Spinal cord (tissue), 10 donors: ENCODE measurements around the gene BAIAP2. TPM values are rescaled to one million over a fixed set of nuclear protein-coding genes. Genes with fewer than 3 reads are reported as not detected.
A peak's percentile ranks its signal among the peaks of the same experiment; 100 is the strongest.

ENCODE experiments used
- DNase-seq, 6 donors: peaks; one replicate each; pipeline versions ENCODE4 v3.0.0 to v3.0.0-alpha.2; 2013 to 2015; ENCODE audit warnings: low spot score in 6 of 6, low read depth in 4 of 6
- H3K27ac ChIP-seq: one replicate; pipeline ENCODE4 v1.5.1; 2013; ENCODE audit warnings: low read depth, low read length, control low read depth
- H3K27me3 ChIP-seq: one replicate; pipeline ENCODE4 v1.6.1; 2013; ENCODE audit warnings: low read length; ENCODE audit not compliant: control insufficient read depth, insufficient read depth
- H3K36me3 ChIP-seq: one replicate; pipeline ENCODE4 v1.6.1; 2013; ENCODE audit warnings: low read length; ENCODE audit not compliant: control insufficient read depth, insufficient read depth
- H3K4me1 ChIP-seq: one replicate; pipeline ENCODE4 v1.6.1; 2013; ENCODE audit warnings: low read length; ENCODE audit not compliant: control insufficient read depth, insufficient read depth
- H3K4me3 ChIP-seq: one replicate; pipeline ENCODE4 v1.5.1; 2013; ENCODE audit warnings: low read depth, low read length, control low read depth
- H3K9me3 ChIP-seq: one replicate; pipeline ENCODE4 v1.6.1; 2013; ENCODE audit warnings: low read length; ENCODE audit not compliant: control insufficient read depth, insufficient read depth
- WGBS: methylation state at CpG from one replicate; pipeline ENCODE4 v1.1.5; 2013; ENCODE audit warnings: missing lambda C conversion rate; ENCODE audit not compliant: insufficient coverage; 5-methylcytosine and 5-hydroxymethylcytosine counted together
- polyA plus RNA-seq, 2 donors: library from polyadenylated mRNA; unstranded; fragments of 120-200 nt; gene quantifications; one replicate each; pipeline ENCODE4 v1.2.1, GENCODE V29; 2013; ENCODE audit not compliant: insufficient read length in 2 of 2
- total RNA-seq, 2 donors: library from RNA; depleted of rRNA in 1 of 2; stranded (reverse); fragments of 120-200 nt in 1 of 2; fragments of >200 nt in 1 of 2; gene quantifications; one replicate each; pipeline versions ENCODE4 v1.2.3 to v1.2.4, GENCODE V29; 2013 to 2014
- donor health status: healthy.

BAIAP2 gene
- total and polyA plus RNA-seq, 4 donors = 16.8 to 55.6 (median 37.8) TPM

GRCh38 chr17:81114351-81115093 is 79.6 kb downstream of the BAIAP2 start:
- H3K9me3 ChIP-seq = no peaks in the 10 kb centered on the region
- peaks cover 99% of the 10 kb centered on the region for H3K36me3 ChIP-seq
- H3K27ac ChIP-seq = peak overlapping the region; percentile 36
- WGBS = 54% methylated on average over 19 of the region's 19 CpGs
- H3K4me1 ChIP-seq = peaks cover 83% of the 10 kb centered on the region
- DNase-seq = peak in 1 of 6 donors; percentile 63
- H3K4me3 ChIP-seq = no peak overlapping the region
- H3K27me3 ChIP-seq = no peaks in the 10 kb centered on the region

GRCh38 chr17:81115219-81115618 is 80.3 kb downstream of the BAIAP2 start:
- no peak for DNase-seq
- no peaks in the 10 kb centered on the region for H3K27me3 ChIP-seq
- peaks cover 84% of the 10 kb centered on the region for H3K4me1 ChIP-seq
- H3K27ac ChIP-seq = peak overlapping the region; percentile 36
- no peak overlapping the region for H3K4me3 ChIP-seq
- 85% methylated on average over 9 of the region's 11 CpGs for WGBS
- peaks cover 99% of the 10 kb centered on the region for H3K36me3 ChIP-seq
- H3K9me3 ChIP-seq = no peaks in the 10 kb centered on the region

GRCh38 chr17:81115749-81116464 is 81.0 kb downstream of the BAIAP2 start:
- Histone ChIP-seq H3K27me3 (no peaks in the 10 kb centered on the region), H3K36me3 (peaks cover 99% of the 10 kb centered on the region), H3K9me3 (no peaks in the 10 kb centered on the region), H3K4me3 (no peak overlapping the region), H3K27ac (no peak overlapping the region), H3K4me1 (peaks cover 85% of the 10 kb centered on the region)
- WGBS = 85% methylated on average over 22 of the region's 22 CpGs
- no peak for DNase-seq

DNA sequence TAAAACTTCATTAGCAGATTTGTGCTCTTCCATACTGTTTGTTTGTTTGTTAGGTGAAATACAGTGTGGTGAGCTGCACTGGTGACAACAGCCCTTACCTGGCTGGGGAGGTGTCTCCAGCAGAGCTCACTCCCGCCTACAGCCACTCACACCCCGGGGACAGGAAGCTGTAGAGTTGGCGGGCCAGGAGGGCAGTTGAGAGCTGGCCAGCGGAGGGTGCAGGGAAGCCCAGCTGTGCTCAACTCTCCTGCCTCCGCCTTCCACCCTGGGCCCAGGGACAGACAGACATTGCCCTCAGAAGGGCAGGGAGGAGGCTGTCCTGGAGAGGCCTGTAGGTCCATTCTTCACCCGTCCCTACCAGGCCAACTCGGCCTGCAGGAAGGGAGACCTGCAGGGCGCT is 81.8 kb downstream of the BAIAP2 start:
- WGBS = 81% methylated on average over 5 of the region's 8 CpGs
- H3K27me3 ChIP-seq = no peaks in the 10 kb centered on the region
- H3K9me3 ChIP-seq = no peaks in the 10 kb centered on the region
- DNase-seq = no peak
- peaks cover 84% of the 10 kb centered on the region for H3K4me1 ChIP-seq
- H3K36me3 ChIP-seq = peaks cover 99% of the 10 kb centered on the region
- H3K27ac ChIP-seq = peak overlapping the region; percentile 29
- H3K4me3 ChIP-seq = no peak overlapping the region

DNA sequence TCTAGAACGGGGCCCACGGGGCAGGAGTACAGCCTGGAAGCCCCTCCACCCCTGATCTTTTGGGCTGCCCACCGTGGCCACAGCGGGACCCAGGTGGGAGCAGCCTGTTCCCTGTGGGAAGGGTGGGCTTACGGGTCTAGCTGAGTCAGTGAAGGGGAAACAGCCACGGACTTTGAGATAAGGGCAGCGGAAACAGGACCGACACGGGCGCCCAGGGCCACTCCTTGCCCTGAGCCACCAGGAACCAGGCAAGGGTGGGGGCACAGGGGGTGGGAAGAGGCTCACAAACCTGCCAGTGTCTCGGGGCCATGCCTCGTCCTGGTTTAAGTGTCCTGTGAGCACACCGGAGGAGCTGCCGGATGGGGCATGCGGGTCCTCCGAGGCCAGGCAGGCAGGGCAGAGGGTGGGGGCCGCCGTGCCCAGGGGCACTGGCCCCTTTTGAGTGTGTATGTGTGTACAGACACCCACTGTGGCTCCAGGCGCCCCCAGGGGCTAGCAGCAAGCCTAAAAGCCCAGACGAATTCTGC is 82.8 kb downstream of the BAIAP2 start:
- WGBS = 82% methylated on average over 19 of the region's 20 CpGs
- no peak for DNase-seq
- no peaks in the 10 kb centered on the region for H3K27me3 ChIP-seq
- no peaks in the 10 kb centered on the region for H3K9me3 ChIP-seq
- peaks cover 81% of the 10 kb centered on the region for H3K4me1 ChIP-seq
- peak overlapping the region; percentile 33 for H3K27ac ChIP-seq
- no peak overlapping the region for H3K4me3 ChIP-seq
- H3K36me3 ChIP-seq = peaks cover 98% of the 10 kb centered on the region

DNA sequence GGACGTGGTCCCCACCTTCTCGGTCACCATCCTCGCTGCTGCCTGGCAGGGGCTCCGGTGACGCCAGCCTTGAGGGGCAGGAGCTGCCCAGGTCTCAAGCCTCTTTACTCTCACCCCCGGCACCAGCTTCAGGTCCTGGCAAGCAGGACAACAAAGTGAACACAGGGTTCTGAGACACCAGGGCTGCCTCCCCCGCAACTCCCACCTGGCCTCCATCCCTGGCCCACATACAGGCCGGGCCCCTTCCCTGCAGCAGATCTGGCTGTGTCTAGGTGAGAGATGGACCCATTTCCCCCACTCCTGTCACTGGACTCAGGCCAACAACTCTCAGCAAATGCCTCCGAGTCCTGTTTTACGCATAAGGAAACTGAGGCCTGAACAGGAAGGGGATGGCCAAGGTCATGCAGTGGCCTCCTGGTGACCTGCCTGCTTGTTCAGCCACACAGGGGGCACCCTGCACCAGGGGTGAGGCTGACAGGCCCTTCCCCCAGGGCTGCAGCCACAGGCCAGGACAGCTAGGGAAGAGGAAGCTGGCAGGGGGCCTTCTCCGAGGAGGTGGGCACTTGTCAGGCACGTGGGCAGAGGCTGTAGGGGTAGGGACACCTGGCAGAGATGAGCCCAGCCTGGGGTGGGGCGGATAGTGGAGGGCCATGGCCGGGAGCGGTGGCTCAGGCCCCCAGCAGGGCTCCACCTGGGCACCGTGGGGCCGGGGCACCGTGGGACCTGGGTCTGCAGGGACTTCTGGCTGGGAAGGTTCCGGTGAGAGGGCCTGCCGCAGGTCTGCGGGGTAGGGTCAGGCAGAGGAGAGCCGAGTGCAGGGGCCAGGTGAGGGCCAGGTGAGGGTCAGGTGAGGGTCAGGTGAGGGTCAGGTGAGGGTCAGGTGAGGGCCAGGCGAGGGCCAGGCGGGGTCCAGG is 83.6 kb downstream of the BAIAP2 start:
- H3K27ac ChIP-seq = peak overlapping the region; percentile 33
- peak overlapping the region; percentile 9 for H3K4me3 ChIP-seq
- peaks cover 98% of the 10 kb centered on the region for H3K36me3 ChIP-seq
- peaks cover 86% of the 10 kb centered on the region for H3K4me1 ChIP-seq
- H3K27me3 ChIP-seq = no peaks in the 10 kb centered on the region
- no peak for DNase-seq
- WGBS = 78% methylated on average over 24 of the region's 24 CpGs
- no peaks in the 10 kb centered on the region for H3K9me3 ChIP-seq

- WGBS = 23% methylated on average over 89 of the region's 89 CpGs
- Histone ChIP-seq H3K4me1 (peaks cover 86% of the 10 kb centered on the region), H3K27me3 (no peaks in the 10 kb centered on the region), H3K9me3 (no peaks in the 10 kb centered on the region), H3K4me3 (no peak overlapping the region), H3K27ac (peak overlapping the region; percentile 15), H3K36me3 (peaks cover 98% of the 10 kb centered on the region)
- peak in 5 of 6 donors; percentile 51 to 97 (median 58) for DNase-seq
Measured at GRCh38 chr17:81119223-81120148, 84.5 kb downstream of the BAIAP2 start.

GRCh38 chr17:81120149-81120484 is 85.2 kb downstream of the BAIAP2 start:
- WGBS = 66% methylated on average over 29 of the region's 33 CpGs
- Histone ChIP-seq H3K36me3 (peaks cover 98% of the 10 kb centered on the region), H3K4me3 (no peak overlapping the region), H3K4me1 (peaks cover 80% of the 10 kb centered on the region), H3K9me3 (no peaks in the 10 kb centered on the region), H3K27ac (no peak overlapping the region), H3K27me3 (no peaks in the 10 kb centered on the region)
- DNase-seq = peak in 1 of 6 donors; percentile 14
